Loucy (cell line): Measurements from ENCODE around the gene SATL1.

ENCODE experiments used
- EZH2phosphoT487 ChIP-seq: fragments of 200-600 bp; IDR thresholded peaks from 2 replicates; pipeline ENCODE4 v1.6.1; 2018; ENCODE audit warnings: antibody characterized with exemption, mild to moderate bottlenecking, moderate library complexity, borderline replicate concordance
- TF ChIP-seq, protein P1 (sequence below): fragments of 200-600 bp; sonication (generic); conservative IDR thresholded peaks from 2 replicates; pipeline ENCODE4 v1.5.1; 2014; ENCODE audit warnings: mild to moderate bottlenecking, antibody characterized with exemption, low read length

DNA sequence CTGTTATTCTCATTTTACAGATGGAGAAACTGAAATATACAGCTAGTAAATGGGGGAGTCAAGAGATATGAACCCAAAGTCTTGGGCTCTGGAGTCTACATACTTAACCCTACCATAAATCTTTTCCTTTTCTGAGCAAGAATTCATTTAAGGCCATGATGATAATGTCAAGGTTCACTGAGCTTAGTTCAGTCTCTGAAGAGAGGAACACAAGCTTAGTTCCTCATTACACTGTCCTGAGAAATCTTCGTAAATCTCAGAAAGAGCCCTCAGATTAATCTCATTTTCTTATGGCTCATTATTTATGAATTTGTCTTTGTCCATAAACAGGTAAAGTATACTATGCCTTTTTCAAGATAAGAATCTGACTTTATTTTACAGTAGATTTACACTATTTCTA, 104.2 kb downstream of the SATL1 start:
- TF ChIP-seq, protein P1, sequence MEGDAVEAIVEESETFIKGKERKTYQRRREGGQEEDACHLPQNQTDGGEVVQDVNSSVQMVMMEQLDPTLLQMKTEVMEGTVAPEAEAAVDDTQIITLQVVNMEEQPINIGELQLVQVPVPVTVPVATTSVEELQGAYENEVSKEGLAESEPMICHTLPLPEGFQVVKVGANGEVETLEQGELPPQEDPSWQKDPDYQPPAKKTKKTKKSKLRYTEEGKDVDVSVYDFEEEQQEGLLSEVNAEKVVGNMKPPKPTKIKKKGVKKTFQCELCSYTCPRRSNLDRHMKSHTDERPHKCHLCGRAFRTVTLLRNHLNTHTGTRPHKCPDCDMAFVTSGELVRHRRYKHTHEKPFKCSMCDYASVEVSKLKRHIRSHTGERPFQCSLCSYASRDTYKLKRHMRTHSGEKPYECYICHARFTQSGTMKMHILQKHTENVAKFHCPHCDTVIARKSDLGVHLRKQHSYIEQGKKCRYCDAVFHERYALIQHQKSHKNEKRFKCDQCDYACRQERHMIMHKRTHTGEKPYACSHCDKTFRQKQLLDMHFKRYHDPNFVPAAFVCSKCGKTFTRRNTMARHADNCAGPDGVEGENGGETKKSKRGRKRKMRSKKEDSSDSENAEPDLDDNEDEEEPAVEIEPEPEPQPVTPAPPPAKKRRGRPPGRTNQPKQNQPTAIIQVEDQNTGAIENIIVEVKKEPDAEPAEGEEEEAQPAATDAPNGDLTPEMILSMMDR, result no peak
- TF ChIP-seq EZH2phosphoT487, result no peak
